IPS-11a (cell line): ENCODE data around the gene NTN4.
"Not testable (repeated sequence)": the region's sequence is repeated elsewhere in the genome, so short reads cannot be mapped to it uniquely, and the experiment has no call there.

Experiments used
- H3K4me3 ChIP-seq: one replicate; pipeline ENCODE4 v1.5.1; 2013; ENCODE audit warnings: low read depth, low read length, control low read depth

The NTN4 gene

DNA sequence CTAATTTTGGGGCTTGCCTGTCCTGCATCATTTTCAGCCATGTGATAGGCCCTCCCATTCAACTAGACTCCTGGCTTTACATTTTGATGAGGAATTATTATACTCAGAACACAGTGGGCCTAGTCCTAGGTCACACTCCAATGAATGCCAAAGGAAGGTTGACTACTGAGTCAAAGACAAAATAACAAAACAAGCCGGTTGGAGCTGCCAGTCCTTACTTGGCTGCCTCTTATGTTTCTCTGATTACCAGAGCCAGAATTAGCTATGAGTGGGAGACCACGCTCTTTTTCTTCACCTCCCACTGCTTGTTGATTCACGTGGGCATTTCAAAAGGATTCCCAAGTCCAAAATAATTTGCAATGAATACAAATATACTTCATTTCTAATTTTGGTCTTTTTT, 161.2 kb downstream of the NTN4 start:
- H3K4me3 ChIP-seq, result no peak overlapping the region

GRCh38 chr12:95626854-95627253, 163.7 kb downstream of the NTN4 start:
- H3K4me3 ChIP-seq, result no peak overlapping the region

GRCh38 chr12:95625012-95625411, 165.6 kb downstream of the NTN4 start:
- no peak overlapping the region for H3K4me3 ChIP-seq

DNA sequence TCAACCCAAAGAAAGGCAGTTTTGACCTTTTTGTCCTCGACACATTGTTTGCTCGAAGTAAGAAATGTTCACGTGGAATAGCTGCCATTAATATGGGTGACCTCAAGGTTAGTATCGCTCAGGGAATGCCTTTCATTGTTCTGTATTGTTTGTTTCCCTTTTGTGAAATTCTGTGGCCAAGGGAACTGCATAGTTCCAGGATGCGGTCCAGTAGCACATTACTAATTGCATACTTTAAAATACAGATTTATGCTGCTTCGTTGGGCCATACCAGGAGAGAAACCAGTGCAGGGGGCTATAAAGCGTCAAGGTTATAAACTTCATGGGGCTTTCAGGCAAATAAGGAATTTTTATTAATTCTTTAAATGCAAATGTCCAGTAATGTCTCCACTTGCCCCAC, 166.0 kb downstream of the NTN4 start:
- no peak overlapping the region for H3K4me3 ChIP-seq

- no peak overlapping the region for H3K4me3 ChIP-seq
Observed at GRCh38 chr12:95623554-95624170, 166.9 kb downstream of the NTN4 start.

- H3K4me3 ChIP-seq, result no peak overlapping the region
Observed at GRCh38 chr12:95622879-95623278, 167.7 kb downstream of the NTN4 start.

DNA sequence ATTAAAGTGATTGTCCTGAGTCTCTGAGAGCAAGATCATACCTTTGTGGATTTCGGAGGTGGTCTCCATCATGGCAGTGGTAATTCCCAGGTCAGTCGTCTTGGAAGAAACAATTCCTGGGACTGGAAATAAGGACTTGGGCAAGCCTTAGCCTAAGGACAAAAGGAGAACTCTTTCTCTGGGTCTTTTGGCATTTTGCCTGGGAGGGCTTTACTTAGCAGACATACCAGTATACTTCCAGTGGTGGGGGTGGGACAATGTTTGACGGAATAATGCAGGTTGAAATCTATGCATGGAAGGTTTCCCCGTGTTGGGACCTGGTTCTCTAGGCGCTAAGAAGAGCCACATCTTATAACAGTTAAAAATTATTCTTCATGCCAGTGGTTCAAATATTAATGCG, 168.8 kb downstream of the NTN4 start:
- no peak overlapping the region for H3K4me3 ChIP-seq

GRCh38 chr12:95620171-95620570, 170.4 kb downstream of the NTN4 start:
- H3K4me3 ChIP-seq, result no peak overlapping the region

GRCh38 chr12:95616470-95616869, 174.1 kb downstream of the NTN4 start:
- H3K4me3 ChIP-seq, result not testable (repeated sequence)

DNA sequence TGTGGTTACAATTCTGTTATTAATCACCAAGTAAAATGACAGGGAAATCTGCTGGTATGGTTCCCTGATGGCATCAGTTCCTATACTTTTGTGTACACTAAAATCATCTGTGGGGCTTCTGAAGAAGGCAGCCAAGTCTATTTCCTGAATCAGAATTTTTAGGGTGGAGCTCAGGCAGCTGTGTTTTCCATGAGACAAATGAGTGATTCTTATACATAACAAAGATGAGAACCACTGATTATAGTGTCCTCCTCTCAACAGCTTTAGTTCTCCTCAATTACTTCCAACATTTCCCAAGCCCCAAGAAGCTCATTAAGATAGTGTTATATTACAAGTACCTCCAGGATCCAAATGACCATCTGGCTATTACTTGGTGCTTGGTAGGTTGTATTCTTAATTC, 174.8 kb downstream of the NTN4 start:
- H3K4me3 ChIP-seq, result no peak overlapping the region

- H3K4me3 ChIP-seq, result no peak overlapping the region
Observed at GRCh38 chr12:95614390-95614982, 176.1 kb downstream of the NTN4 start.

- H3K4me3 ChIP-seq, result no peak overlapping the region
Observed at GRCh38 chr12:95613021-95613420, 177.5 kb downstream of the NTN4 start.

- H3K4me3 ChIP-seq, result no peak overlapping the region
Observed at GRCh38 chr12:95611676-95612309, 178.8 kb downstream of the NTN4 start.

GRCh38 chr12:95608252-95609033, 182.1 kb downstream of the NTN4 start:
- no peak overlapping the region for H3K4me3 ChIP-seq
